Cardiac fibroblast (primary cell): ENCODE results near the gene MGA.

Experiments used
- DNase-seq, 2 donors: peaks; one replicate each; pipeline versions ENCODE4 v3.0.0 to v3.0.0-alpha.2; 2010; ENCODE audit warnings: low read depth in 2 of 2
- H3K4me3 ChIP-seq, 2 donors: replicated peaks in 1 of 2; 1 replicate in 1 of 2; 2 replicates in 1 of 2; pipeline ENCODE4 v1.5.1; 2011; ENCODE audit warnings: low read depth in 2 of 2, low read length in 2 of 2, mild to moderate bottlenecking in 2 of 2, moderate library complexity in 1 of 2
- TF ChIP-seq, protein P1 (sequence below): IDR thresholded peaks from one replicate; pipeline ENCODE4 v1.5.1; 2011; ENCODE audit warnings: low read depth, mild to moderate bottlenecking, low read length, inconsistent platforms

MGA gene

GRCh38 chr15:41772720-41773331 lies 112.6 kb downstream of the MGA start:
- TF ChIP-seq, protein P1, sequence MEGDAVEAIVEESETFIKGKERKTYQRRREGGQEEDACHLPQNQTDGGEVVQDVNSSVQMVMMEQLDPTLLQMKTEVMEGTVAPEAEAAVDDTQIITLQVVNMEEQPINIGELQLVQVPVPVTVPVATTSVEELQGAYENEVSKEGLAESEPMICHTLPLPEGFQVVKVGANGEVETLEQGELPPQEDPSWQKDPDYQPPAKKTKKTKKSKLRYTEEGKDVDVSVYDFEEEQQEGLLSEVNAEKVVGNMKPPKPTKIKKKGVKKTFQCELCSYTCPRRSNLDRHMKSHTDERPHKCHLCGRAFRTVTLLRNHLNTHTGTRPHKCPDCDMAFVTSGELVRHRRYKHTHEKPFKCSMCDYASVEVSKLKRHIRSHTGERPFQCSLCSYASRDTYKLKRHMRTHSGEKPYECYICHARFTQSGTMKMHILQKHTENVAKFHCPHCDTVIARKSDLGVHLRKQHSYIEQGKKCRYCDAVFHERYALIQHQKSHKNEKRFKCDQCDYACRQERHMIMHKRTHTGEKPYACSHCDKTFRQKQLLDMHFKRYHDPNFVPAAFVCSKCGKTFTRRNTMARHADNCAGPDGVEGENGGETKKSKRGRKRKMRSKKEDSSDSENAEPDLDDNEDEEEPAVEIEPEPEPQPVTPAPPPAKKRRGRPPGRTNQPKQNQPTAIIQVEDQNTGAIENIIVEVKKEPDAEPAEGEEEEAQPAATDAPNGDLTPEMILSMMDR, result peak; percentile 74
- DNase-seq, result peak; percentile 82 to 83
- H3K4me3 ChIP-seq, result no peak overlapping the region

GRCh38 chr15:41773332-41773728 lies 113.1 kb downstream of the MGA start:
- TF ChIP-seq, protein P1, result no peak
- DNase-seq, result no peak
- peak overlapping the region in 1 of 2 donors; percentile 65 for H3K4me3 ChIP-seq

- peak overlapping the region; percentile 65 to 72 for H3K4me3 ChIP-seq
- TF ChIP-seq, protein P1, result no peak
- DNase-seq, result no peak
Measured at GRCh38 chr15:41773729-41774061, 113.5 kb downstream of the MGA start.

- H3K4me3 ChIP-seq, result peak within 1 kb of the TSS; percentile 65 to 72
- TF ChIP-seq, protein P1, result peak; percentile 71
- DNase-seq, result peak; percentile 98
Measured at GRCh38 chr15:41774062-41774881, 114.1 kb downstream of the MGA start, which contains the start of gene MAPKBP1. MAPKBP1 (plus strand) TSS chr15:41774484; CDS start chr15:41775276, 792 bp downstream.

GRCh38 chr15:41774882-41775417 lies 114.7 kb downstream of the MGA start:
- TF ChIP-seq, protein P1, result no peak
- H3K4me3 ChIP-seq, result peak overlapping the region; percentile 65 to 72
- DNase-seq, result no peak

GRCh38 chr15:41775651-41776050 lies 115.4 kb downstream of the MGA start:
- peak overlapping the region; percentile 65 to 72 for H3K4me3 ChIP-seq
- peak; percentile 29 to 62 for DNase-seq
- TF ChIP-seq, protein P1, result no peak
